Stimulated activated CD8-positive, alpha-beta memory T cell treated with anti-CD3 and anti-CD28 coated beads, Interleukin-12 subunit alpha, Interleukin-12 subunit beta, amount 100 ng/mL, for 1 hour (primary cell): ENCODE data around the gene SLC11A1.

Experiments
- DNase-seq: peaks from one replicate; pipeline ENCODE4 v3.0.0-alpha.2; 2020; ENCODE audit warnings: low read depth

SLC11A1 gene

GRCh38 chr2:218381916-218382366, at the start of gene SLC11A1:
Gene SLC11A1, plus strand, starts transcription at chr2:218382273. Its CDS starts 96 bp downstream, at chr2:218382369.
- no peak for DNase-seq

- no peak for DNase-seq
Measured at GRCh38 chr2:218332288-218332687, 49.8 kb upstream of the SLC11A1 start.

- no peak for DNase-seq
Measured at GRCh38 chr2:218332920-218333645, 49.0 kb upstream of the SLC11A1 start.

GRCh38 chr2:218334531-218334930, 47.5 kb upstream of the SLC11A1 start:
- no peak for DNase-seq

GRCh38 chr2:218340656-218341055, 41.4 kb upstream of the SLC11A1 start:
- DNase-seq, result no peak

- no peak for DNase-seq
Measured at GRCh38 chr2:218341381-218341780, 40.7 kb upstream of the SLC11A1 start.

GRCh38 chr2:218342837-218343236, 39.2 kb upstream of the SLC11A1 start:
- no peak for DNase-seq

GRCh38 chr2:218343591-218343990, 38.5 kb upstream of the SLC11A1 start:
- no peak for DNase-seq

- DNase-seq, result no peak
Measured at GRCh38 chr2:218344090-218344754, 37.9 kb upstream of the SLC11A1 start.

GRCh38 chr2:218344755-218345417, 37.2 kb upstream of the SLC11A1 start:
- DNase-seq, result no peak

- DNase-seq, result no peak
Measured at GRCh38 chr2:218345491-218346236, 36.4 kb upstream of the SLC11A1 start.

GRCh38 chr2:218347172-218347571, 34.9 kb upstream of the SLC11A1 start:
- DNase-seq, result no peak

- no peak for DNase-seq
Measured at GRCh38 chr2:218354045-218354444, 28.0 kb upstream of the SLC11A1 start.

GRCh38 chr2:218354850-218355443, 27.1 kb upstream of the SLC11A1 start:
- no peak for DNase-seq

- no peak for DNase-seq
Measured at GRCh38 chr2:218357236-218358177, 24.6 kb upstream of the SLC11A1 start.

- no peak for DNase-seq
Measured at GRCh38 chr2:218360453-218360852, 21.6 kb upstream of the SLC11A1 start.

GRCh38 chr2:218362606-218363005, 19.5 kb upstream of the SLC11A1 start:
- DNase-seq, result no peak

GRCh38 chr2:218363736-218364135, 18.3 kb upstream of the SLC11A1 start:
- no peak for DNase-seq

- DNase-seq, result no peak
Measured at GRCh38 chr2:218364196-218364595, 17.9 kb upstream of the SLC11A1 start.

GRCh38 chr2:218366621-218367414, 15.3 kb upstream of the SLC11A1 start:
- DNase-seq, result no peak
